Erythroblast (primary cell): ENCODE results near the gene DGKQ.

Source experiments
- GATA1 ChIP-seq: IDR thresholded peaks from 2 replicates; pipeline ENCODE4 v1.6.1; 2011; ENCODE audit warnings: low read depth, mild to moderate bottlenecking, control low read depth, low read length, moderate library complexity
- POLR2A ChIP-seq: IDR thresholded peaks from 2 replicates; pipeline ENCODE4 v1.6.1; 2011; ENCODE audit warnings: mild to moderate bottlenecking, low read length

- no peak for TF ChIP-seq POLR2A
- TF ChIP-seq GATA1: no peak
Measured at GRCh38 chr4:958696-959337, 14.6 kb downstream of the DGKQ start.
